Measurements from ENCODE around the gene PSG3. TPM values are rescaled to one million over a fixed set of nuclear protein-coding genes. Genes with fewer than 3 reads are reported as not detected.

The PSG3 gene
- not detected in 2 replicates for total RNA-seq

GRCh38 chr19:42740381-42740780, at the start of gene PSG3:
Gene PSG3, minus strand, starts transcription at chr19:42740481. Its CDS starts 97 bp downstream, at chr19:42740384.

Other genes starting within 250 kb of the PSG3 start
- gene CEACAM1, start 212.0 kb downstream of the PSG3 start, total RNA-seq, result not detected in 2 replicates
- gene CEACAM8, start 145.6 kb downstream of the PSG3 start, total RNA-seq, result not detected in 2 replicates
- gene PSG8, start 25.2 kb upstream of the PSG3 start, total RNA-seq, result not detected in 2 replicates
- not detected in 2 replicates for gene PSG1, start 139.2 kb upstream of the PSG3 start, total RNA-seq
- not detected in 2 replicates for gene PSG6, start 177.4 kb upstream of the PSG3 start, total RNA-seq
- gene PSG7, start 196.7 kb upstream of the PSG3 start, total RNA-seq, result not detected in 2 replicates

Measured in bronchus fibroblast of lung (primary cell).